HepG2 (cell line): ENCODE results near the gene BCL2L1. TPM values are rescaled to one million over a fixed set of nuclear protein-coding genes. Genes with fewer than 3 reads are reported as not detected.

ENCODE experiments used
- ERF ChIP-seq: IDR thresholded peaks from 2 replicates; pipeline ENCODE4 v1.6.1; 2018; ENCODE audit warnings: missing biosample characterization, missing genetic modification reagents
- ISL2 ChIP-seq: sonication (generic); formaldehyde crosslinking; IDR thresholded peaks from 2 replicates; pipeline ENCODE4 v1.5.0; 2020; ENCODE audit warnings: missing genetic modification reagents
- PHB2 ChIP-seq: fragments of 450-650 bp; IDR thresholded peaks from 2 replicates; pipeline ENCODE4 v1.6.1; 2018; ENCODE audit not compliant: partially characterized antibody
- XRCC5 ChIP-seq: fragments of 200-400 bp; formaldehyde crosslinking; optimal IDR thresholded peaks from 2 replicates; pipeline ENCODE3; 2017; ENCODE audit warnings: mild to moderate bottlenecking, low read length
- ZBTB3 ChIP-seq: sonication (generic); formaldehyde crosslinking; IDR thresholded peaks from 2 replicates; pipeline ENCODE4 v1.4.0; 2020; ENCODE audit warnings: low read depth, mild to moderate bottlenecking, moderate library complexity, missing genetic modification reagents, borderline replicate concordance
- ZBTB42 ChIP-seq: sonication (generic); formaldehyde crosslinking; IDR thresholded peaks from 2 replicates; pipeline ENCODE4 v1.5.0; 2020; ENCODE audit warnings: mild to moderate bottlenecking, missing genetic modification reagents
- ZBTB46 ChIP-seq: sonication (generic); formaldehyde crosslinking; IDR thresholded peaks from 2 replicates; pipeline ENCODE4 v1.4.0; 2020; ENCODE audit warnings: mild to moderate bottlenecking, missing genetic modification reagents, borderline replicate concordance
- ZFYVE20 ChIP-seq: sonication (generic); formaldehyde crosslinking; IDR thresholded peaks from 2 replicates; pipeline ENCODE4 v1.8.0; 2023; ENCODE audit warnings: low read depth, mild to moderate bottlenecking, moderate library complexity, missing genetic modification reagents, borderline replicate concordance
- ZNF3 ChIP-seq: IDR thresholded peaks from 2 replicates; pipeline ENCODE4 v1.7.0; 2017; ENCODE audit warnings: inconsistent platforms
- ZNF570 ChIP-seq: sonication (generic); formaldehyde crosslinking; IDR thresholded peaks from 2 replicates; pipeline ENCODE4 v1.4.0; 2020; ENCODE audit warnings: mild to moderate bottlenecking, missing genetic modification reagents, borderline replicate concordance
- polyA plus RNA-seq, 8 experiments: library from polyadenylated mRNA; depleted of rRNA in 3 of 8; stranded (reverse) in 7 of 8; unstranded in 1 of 8; fragments of >200 nt; fragmentation: Illumina TruSeq in 4 of 8; extraction: Trizol in 4 of 8; gene quantifications; 2 replicates each; pipeline versions ENCODE4 v1.2.1 to v1.2.3, GENCODE V29; 2011 to 2016; ENCODE audit warnings: low read depth in 4 of 8, missing spikeins in 1 of 8, mixed read lengths in 1 of 8; ENCODE audit not compliant: insufficient read depth in 1 of 8
- total RNA-seq, 5 experiments: library from RNA; depleted of rRNA; stranded (reverse); fragments of >200 nt; fragmentation: Illumina TruSeq; extraction: Trizol; gene quantifications; 2 replicates each; pipeline ENCODE4 v1.2.3, GENCODE V29; 2016; ENCODE audit warnings: low read depth in 1 of 5
- TF ChIP-seq, protein P1 (sequence below), 2 experiments: sonication (generic) in 1 of 2; formaldehyde crosslinking in 1 of 2; IDR thresholded peaks; 2 replicates each; pipeline versions ENCODE4 v1.4.0 to v1.6.1; 2016 to 2020; ENCODE audit warnings: borderline replicate concordance in 1 of 2, low read depth in 1 of 2, mild to moderate bottlenecking in 1 of 2, missing genetic modification reagents in 1 of 2
- TF ChIP-seq, protein P2 (sequence below): sonication (generic); formaldehyde crosslinking; IDR thresholded peaks from 2 replicates; pipeline ENCODE4 v1.4.0; 2020; ENCODE audit warnings: mild to moderate bottlenecking, missing genetic modification reagents
- TF ChIP-seq, protein P3 (sequence below): sonication (generic); formaldehyde crosslinking; IDR thresholded peaks from 2 replicates; pipeline ENCODE4 v1.4.0; 2020; ENCODE audit warnings: low read depth, missing genetic modification reagents
- TF ChIP-seq, protein P4 (sequence below): IDR thresholded peaks from 2 replicates; pipeline ENCODE4 v1.6.1; 2016; ENCODE audit warnings: low read depth, control low read depth

BCL2L1 gene
- total and polyA plus RNA-seq, 2 of the 13 experiments (the other 11 are each of a cell fraction or from before 2014, with no cell fraction given), result 164 to 258 TPM

GRCh38 chr20:31680286-31681127, 42.2 kb downstream of the BCL2L1 start (continued):
- TF ChIP-seq, protein P1, sequence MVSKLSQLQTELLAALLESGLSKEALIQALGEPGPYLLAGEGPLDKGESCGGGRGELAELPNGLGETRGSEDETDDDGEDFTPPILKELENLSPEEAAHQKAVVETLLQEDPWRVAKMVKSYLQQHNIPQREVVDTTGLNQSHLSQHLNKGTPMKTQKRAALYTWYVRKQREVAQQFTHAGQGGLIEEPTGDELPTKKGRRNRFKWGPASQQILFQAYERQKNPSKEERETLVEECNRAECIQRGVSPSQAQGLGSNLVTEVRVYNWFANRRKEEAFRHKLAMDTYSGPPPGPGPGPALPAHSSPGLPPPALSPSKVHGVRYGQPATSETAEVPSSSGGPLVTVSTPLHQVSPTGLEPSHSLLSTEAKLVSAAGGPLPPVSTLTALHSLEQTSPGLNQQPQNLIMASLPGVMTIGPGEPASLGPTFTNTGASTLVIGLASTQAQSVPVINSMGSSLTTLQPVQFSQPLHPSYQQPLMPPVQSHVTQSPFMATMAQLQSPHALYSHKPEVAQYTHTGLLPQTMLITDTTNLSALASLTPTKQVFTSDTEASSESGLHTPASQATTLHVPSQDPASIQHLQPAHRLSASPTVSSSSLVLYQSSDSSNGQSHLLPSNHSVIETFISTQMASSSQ (IDR thresholded peaks at IDR 0.05; ENCODE audit: low read depth), result no peak
- TF ChIP-seq, protein P1 (CRISPR knock-in tag; IDR thresholded peaks at IDR 0.05; ENCODE audit: borderline replicate concordance), result peak; percentile 16; the same call in 1 of the 2 replicates
- TF ChIP-seq ZBTB46 (0 out of 2 replicates have a peak, but pooled peaks have one; percentile 50), ISL2 (no peak), ZBTB42 (no peak), ZNF570 (0 out of 2 replicates have a peak, but pooled peaks have one; percentile 45), ERF (0 out of 2 replicates have a peak, but pooled peaks have one; percentile 13), ZFYVE20 (CRISPR knock-in tag) (no peak), XRCC5 (no peak), ZBTB3 (0 out of 2 replicates have a peak, but pooled peaks have one; percentile 41), PHB2 (no peak), ZNF3 (CRISPR knock-in tag) (peak; percentile 86)
- TF ChIP-seq, protein P2, sequence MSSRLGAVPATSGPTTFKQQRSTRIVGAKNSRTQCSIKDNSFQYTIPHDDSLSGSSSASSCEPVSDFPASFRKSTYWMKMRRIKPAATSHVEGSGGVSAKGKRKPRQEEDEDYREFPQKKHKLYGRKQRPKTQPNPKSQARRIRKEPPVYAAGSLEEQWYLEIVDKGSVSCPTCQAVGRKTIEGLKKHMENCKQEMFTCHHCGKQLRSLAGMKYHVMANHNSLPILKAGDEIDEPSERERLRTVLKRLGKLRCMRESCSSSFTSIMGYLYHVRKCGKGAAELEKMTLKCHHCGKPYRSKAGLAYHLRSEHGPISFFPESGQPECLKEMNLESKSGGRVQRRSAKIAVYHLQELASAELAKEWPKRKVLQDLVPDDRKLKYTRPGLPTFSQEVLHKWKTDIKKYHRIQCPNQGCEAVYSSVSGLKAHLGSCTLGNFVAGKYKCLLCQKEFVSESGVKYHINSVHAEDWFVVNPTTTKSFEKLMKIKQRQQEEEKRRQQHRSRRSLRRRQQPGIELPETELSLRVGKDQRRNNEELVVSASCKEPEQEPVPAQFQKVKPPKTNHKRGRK (CRISPR knock-in tag), result no peak
- TF ChIP-seq, protein P3, sequence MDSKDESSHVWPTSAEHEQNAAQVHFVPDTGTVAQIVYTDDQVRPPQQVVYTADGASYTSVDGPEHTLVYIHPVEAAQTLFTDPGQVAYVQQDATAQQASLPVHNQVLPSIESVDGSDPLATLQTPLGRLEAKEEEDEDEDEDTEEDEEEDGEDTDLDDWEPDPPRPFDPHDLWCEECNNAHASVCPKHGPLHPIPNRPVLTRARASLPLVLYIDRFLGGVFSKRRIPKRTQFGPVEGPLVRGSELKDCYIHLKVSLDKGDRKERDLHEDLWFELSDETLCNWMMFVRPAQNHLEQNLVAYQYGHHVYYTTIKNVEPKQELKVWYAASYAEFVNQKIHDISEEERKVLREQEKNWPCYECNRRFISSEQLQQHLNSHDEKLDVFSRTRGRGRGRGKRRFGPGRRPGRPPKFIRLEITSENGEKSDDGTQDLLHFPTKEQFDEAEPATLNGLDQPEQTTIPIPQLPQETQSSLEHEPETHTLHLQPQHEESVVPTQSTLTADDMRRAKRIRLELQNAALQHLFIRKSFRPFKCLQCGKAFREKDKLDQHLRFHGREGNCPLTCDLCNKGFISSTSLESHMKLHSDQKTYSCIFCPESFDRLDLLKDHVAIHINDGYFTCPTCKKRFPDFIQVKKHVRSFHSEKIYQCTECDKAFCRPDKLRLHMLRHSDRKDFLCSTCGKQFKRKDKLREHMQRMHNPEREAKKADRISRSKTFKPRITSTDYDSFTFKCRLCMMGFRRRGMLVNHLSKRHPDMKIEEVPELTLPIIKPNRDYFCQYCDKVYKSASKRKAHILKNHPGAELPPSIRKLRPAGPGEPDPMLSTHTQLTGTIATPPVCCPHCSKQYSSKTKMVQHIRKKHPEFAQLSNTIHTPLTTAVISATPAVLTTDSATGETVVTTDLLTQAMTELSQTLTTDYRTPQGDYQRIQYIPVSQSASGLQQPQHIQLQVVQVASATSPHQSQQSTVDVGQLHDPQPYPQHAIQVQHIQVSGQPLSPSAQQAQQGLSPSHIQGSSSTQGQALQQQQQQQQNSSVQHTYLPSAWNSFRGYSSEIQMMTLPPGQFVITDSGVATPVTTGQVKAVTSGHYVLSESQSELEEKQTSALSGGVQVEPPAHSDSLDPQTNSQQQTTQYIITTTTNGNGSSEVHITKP, result 0 out of 2 replicates have a peak, but pooled peaks have one; percentile 3
- TF ChIP-seq, protein P4, sequence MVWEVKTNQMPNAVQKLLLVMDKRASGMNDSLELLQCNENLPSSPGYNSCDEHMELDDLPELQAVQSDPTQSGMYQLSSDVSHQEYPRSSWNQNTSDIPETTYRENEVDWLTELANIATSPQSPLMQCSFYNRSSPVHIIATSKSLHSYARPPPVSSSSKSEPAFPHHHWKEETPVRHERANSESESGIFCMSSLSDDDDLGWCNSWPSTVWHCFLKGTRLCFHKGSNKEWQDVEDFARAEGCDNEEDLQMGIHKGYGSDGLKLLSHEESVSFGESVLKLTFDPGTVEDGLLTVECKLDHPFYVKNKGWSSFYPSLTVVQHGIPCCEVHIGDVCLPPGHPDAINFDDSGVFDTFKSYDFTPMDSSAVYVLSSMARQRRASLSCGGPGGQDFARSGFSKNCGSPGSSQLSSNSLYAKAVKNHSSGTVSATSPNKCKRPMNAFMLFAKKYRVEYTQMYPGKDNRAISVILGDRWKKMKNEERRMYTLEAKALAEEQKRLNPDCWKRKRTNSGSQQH (CRISPR knock-in tag), result no peak
